Stimulated activated CD8-positive, alpha-beta memory T cell treated with anti-CD3 and anti-CD28 coated beads, Interleukin-7, amount 100 ng/mL, for 24 hours (primary cell): ENCODE data around the gene ZNF124.
"Not testable (repeated sequence)": the region's sequence is repeated elsewhere in the genome, so short reads cannot be mapped to it uniquely, and the experiment has no call there.

Experiments
- DNase-seq: peaks from one replicate; pipeline ENCODE4 v3.0.0-alpha.2; 2020; ENCODE audit warnings: low read depth

The ZNF124 gene

GRCh38 chr1:247171875-247172563, at the start of gene ZNF124:
Gene ZNF124 (minus strand): TSS chr1:247172020. CDS start chr1:247171877, 143 bp downstream.
- not testable (repeated sequence) for DNase-seq

- not testable (repeated sequence) for DNase-seq
These were observed 48.5 kb upstream of the ZNF124 start for GRCh38 chr1:247220280-247220679.

- DNase-seq = no peak
These were observed 46.4 kb upstream of the ZNF124 start for GRCh38 chr1:247218121-247218651.

DNA sequence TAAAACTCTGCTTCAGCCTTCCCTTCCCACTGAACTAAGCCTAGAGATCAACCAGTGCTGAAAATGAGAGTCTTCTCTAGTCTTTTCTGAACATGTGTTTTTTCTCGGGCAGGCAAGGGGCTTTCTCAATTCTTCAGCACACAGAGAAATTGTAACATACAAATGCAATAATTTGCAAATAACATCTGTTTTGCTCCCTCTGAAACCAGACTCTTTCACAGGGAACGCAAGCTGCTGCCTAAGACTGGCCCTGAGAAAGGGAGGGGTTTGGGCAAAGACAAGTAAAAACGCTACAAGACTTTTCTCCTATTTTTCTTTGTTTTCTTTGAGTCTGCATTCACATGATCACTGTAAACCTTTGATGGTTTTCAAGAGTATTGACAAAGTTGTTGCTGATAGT, 44.4 kb upstream of the ZNF124 start:
- DNase-seq = no peak

- DNase-seq = no peak
These were observed 41.1 kb upstream of the ZNF124 start for GRCh38 chr1:247212627-247213617.

DNA sequence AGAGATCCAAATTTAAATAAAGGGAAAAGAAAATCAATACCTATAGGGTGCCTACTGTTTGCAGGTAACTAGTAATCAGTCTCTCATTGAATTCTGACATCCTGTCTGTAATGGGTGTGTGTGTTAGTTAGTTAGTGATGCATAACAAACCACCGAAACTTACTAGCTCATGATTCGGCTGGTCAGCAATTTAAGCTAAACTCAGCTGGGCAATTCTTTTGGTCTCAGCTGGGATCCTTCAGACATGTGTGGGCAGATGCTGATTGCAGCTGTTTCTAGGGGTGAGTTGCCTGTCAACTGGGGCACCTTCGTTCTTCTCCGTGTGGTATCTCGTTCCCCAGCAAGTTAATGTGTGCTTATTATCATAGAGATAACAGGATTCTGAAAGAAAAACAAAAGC, 40.2 kb upstream of the ZNF124 start:
- DNase-seq = no peak

DNA sequence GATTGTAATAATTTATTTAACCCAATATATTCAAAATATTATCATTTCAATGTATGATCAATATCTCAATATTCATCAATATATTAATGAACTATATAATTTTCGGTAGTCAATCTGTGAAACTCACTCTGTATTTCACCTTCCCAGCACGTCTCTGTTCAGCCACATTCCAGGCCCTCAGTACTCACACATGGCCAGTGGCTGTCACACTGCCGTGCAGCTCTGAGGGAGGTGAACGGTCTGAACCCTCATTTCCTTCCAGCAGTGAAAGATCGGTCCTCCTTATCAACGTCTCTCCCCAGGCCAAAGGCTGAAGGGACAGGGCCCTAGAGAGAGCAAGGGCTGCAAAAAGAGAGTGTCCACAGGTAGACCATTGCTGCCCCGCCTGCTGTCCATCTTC, 39.5 kb upstream of the ZNF124 start:
- no peak for DNase-seq

GRCh38 chr1:247210376-247211117, 38.7 kb upstream of the ZNF124 start:
- DNase-seq = peak; percentile 96

DNA sequence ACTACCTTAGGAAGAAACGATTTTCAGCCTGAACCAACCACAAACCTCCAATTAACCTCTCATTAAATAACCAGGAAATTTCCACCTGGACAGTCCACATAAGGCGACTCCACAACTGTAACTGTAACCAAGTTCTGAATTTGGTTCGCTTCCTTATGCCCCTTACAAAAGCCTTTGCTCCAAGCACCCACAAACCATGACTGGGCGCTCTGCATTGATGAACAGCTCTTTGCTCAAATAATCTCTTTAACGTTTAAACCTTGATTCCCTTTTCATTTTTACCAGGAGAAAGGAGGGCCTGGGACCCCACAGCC, 38.2 kb upstream of the ZNF124 start:
- DNase-seq = no peak

DNA sequence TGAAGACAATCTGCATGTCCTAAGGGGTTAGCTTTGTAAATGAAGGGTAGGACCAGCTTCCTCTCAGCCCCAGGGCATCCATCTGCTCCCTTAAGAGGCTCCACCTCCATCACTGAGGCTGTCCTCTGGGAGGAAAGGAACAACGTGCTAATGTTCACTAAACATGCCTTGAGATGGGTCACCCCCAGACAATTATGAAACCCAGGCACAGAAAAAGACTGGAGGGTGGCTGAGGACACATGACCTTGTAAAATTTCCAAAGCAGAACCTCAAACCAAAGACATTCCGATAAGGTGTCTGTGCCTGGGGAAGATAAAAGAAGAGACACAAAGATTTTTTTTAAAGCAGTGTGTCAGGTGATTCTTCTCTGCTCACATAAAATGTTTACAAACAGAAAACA, 37.6 kb upstream of the ZNF124 start:
- no peak for DNase-seq

- no peak for DNase-seq
These were observed 32.4 kb upstream of the ZNF124 start for GRCh38 chr1:247204177-247204647.

DNA sequence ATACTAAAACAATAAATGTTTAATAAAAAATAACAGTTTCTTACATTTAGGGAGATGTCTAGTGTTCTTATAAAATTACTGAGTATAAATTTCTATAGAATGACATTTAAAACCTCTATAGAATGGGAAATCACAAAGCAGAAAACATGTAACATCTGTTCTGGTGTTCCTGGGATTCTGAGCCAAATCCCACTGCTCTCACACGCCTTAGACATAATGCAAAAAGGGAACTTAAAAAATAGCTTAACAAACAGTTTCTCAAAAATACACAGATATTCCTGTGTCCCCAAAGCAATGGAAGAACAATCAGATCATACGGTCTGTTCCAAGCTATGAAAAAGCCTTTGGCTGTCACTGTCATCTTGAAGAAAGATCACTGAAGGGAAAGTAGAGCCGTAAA, 27.0 kb upstream of the ZNF124 start:
- no peak for DNase-seq

- no peak for DNase-seq
These were observed 22.1 kb upstream of the ZNF124 start for GRCh38 chr1:247193958-247194357.

- DNase-seq = no peak
These were observed 18.4 kb upstream of the ZNF124 start for GRCh38 chr1:247189981-247190798.

GRCh38 chr1:247185667-247186066, 13.8 kb upstream of the ZNF124 start:
- no peak for DNase-seq

DNA sequence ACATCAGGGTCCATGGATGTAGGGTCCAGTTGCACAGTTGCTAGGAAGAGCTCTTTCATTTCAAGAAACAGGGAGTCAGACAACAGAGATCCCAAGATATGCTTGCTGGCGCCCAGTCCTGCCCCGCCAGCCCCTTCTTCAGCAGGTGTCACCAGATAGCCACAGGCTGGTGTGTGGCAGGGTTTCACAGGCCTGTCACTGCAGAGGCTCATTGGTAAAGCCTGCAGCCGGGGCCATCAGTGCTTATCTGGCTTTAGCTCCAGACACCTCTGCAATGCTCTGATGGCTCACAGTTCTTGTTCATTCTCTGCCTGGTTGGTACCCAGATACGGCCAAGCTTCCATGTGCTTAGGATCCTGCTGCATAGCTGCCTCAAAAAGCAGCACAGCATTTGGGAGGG, 12.4 kb upstream of the ZNF124 start:
- no peak for DNase-seq

GRCh38 chr1:247182994-247183393, 11.2 kb upstream of the ZNF124 start:
- DNase-seq = no peak

DNA sequence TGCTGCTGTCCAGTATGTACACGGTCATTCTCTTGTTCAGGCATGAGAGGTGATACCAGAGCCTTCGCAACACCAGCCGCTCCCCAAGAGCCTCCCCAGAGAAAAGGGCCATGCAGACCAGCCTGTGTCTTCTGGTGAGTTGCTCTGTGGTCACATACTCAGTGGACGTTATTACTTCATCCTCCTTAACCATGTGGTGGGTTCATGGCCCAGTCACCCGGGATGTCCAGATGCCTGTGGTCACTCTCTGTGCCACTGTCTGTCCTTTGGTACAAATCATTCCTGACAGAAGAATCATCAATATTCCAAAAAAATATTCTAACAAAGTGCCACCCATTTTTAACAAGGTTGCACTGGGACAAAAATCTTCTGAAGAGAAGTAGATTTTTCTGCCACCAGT, 8.8 kb upstream of the ZNF124 start:
- DNase-seq = no peak

DNA sequence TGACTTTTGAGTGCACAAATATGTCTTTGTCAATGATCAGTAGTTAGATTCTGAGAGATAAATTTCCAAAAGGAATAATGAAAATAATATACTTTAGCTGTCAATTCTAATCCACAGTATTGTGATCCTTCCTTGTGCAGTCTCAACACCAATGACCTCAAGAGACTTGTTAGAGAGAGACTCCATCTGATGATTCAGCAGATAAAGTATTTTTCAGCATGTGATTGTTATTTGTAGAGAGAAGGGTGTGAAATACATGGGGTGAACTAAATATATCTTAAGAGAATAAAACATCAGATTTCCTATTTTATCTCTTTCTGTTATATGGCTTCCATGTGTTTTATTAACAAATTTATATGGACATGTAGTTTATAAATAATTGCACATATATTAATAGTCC, 5.9 kb upstream of the ZNF124 start:
- DNase-seq = no peak

DNA sequence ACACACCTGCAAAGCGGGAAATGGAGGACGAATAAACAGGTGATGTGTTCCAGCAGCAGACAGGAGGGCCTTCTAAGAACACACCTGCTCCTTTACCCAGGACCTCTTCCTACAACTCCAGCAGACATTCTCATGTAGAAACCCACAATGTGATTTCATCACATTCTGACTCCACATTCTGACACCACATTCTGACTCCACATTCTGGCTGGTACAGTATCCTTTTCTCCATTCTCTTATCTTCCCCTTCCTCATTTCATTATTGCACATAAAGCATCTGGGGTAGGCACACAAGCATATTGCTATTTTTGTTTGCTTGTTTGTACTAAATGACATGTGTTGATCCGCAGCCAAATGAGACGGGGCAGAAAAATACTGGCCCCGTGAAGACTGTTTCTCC, 3.6 kb upstream of the ZNF124 start:
- no peak for DNase-seq

DNA sequence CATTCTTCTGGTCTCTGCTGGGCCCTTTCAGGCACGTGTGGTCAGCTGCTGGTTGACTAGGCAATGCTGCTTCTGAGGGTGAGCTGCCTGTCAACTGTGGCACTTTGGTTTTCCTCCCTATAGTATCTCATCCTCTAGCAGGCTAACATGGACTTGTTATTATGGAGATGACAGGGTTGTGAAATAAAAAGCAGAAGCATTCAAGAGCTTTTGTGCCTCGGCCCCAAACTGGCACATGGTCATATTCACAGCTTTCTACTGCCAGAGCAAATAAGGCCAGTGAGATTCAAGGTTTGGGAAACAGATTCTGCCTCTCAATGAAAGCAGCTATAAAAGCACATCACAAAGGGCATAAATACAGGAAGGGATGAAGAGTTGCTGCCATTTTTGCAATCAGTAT, 1.6 kb upstream of the ZNF124 start:
- DNase-seq = no peak
